ENCODE data around the gene RCL1.
A peak's percentile ranks its signal among the peaks of the same experiment; 100 is the strongest.

RCL1 gene

DNA sequence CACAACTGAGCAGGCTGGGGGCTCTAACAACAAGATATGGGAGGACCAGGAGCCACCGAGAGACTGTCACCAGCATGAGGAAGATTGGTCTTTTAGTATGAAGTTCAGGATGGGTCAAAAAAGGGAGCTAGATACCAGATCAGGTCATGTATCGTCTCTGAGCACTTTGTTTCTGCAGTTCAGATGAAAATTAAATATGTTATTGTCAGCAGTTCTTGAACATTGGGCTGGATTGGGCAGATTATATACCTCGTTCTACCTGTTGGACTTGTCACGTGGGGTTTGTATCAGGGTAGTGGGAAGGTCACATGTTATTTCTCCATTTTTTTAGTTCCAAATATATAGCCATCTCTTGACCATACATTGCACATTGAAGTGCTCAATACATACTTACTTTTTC lies 47.3 kb downstream of the RCL1 start:
- TF ChIP-seq, protein P1, sequence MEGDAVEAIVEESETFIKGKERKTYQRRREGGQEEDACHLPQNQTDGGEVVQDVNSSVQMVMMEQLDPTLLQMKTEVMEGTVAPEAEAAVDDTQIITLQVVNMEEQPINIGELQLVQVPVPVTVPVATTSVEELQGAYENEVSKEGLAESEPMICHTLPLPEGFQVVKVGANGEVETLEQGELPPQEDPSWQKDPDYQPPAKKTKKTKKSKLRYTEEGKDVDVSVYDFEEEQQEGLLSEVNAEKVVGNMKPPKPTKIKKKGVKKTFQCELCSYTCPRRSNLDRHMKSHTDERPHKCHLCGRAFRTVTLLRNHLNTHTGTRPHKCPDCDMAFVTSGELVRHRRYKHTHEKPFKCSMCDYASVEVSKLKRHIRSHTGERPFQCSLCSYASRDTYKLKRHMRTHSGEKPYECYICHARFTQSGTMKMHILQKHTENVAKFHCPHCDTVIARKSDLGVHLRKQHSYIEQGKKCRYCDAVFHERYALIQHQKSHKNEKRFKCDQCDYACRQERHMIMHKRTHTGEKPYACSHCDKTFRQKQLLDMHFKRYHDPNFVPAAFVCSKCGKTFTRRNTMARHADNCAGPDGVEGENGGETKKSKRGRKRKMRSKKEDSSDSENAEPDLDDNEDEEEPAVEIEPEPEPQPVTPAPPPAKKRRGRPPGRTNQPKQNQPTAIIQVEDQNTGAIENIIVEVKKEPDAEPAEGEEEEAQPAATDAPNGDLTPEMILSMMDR (IDR thresholded peaks at IDR 0.05; ENCODE audit: low read depth, low read length), result no peak
- H3K4me3 ChIP-seq (replicated peaks in 1 of 2; ENCODE audit: low read depth in 2 of 2, low read length in 2 of 2), result no peak overlapping the region
- DNase-seq (ENCODE audit: low read depth in 2 of 2), result no peak

DNA sequence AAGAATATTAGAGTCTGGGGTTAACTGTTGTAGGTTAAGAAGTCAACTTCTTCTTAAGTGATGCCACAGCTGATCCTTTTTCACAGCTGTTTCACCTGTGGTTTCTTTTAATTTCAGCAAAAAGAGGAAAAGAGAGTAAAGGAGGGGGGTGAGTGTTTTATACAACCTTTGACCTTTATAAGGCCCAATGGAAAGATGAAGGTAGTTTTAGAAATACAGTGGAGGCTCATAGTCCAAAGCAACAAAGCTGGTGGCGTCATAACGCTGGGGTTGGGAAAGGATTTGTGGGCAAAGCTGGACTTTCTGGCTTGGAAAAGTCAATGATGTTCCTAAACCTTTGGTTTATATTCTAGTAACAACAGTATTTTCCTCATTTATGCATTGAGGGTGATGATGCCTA lies 49.5 kb downstream of the RCL1 start:
- no peak for DNase-seq (ENCODE audit: low read depth in 2 of 2)
- TF ChIP-seq, protein P1 (IDR thresholded peaks at IDR 0.05; ENCODE audit: low read depth, low read length), result no peak

DNA sequence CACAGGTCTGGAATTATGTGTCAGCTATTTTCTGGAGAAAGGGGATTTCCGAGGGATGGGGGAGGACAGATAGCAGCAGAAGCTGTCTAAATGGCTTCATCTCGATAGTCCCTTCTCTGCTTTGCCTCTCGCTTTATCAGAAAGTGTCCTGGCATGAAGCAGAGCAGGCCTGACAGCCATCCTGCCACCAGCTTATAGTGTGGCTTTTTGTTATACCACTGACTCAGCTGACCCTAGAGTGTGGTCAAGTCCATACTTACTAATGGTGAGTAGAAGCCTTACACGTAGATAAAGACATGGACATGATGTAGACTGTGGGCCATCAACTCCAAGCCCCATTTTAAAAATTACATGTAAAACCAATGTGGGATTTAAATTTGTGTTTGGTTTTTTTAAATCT lies 50.0 kb downstream of the RCL1 start:
- TF ChIP-seq, protein P1 (IDR thresholded peaks at IDR 0.05; ENCODE audit: low read depth, low read length), result no peak
- no peak for DNase-seq (ENCODE audit: low read depth in 2 of 2)
- H3K4me3 ChIP-seq (replicated peaks in 1 of 2; ENCODE audit: low read depth in 2 of 2, low read length in 2 of 2), result no peak overlapping the region

More for the DNA sequence above, 49.5 kb downstream of the RCL1 start:
- H3K4me3 ChIP-seq (replicated peaks in 1 of 2; ENCODE audit: low read depth in 2 of 2, low read length in 2 of 2), result no peak overlapping the region

DNA sequence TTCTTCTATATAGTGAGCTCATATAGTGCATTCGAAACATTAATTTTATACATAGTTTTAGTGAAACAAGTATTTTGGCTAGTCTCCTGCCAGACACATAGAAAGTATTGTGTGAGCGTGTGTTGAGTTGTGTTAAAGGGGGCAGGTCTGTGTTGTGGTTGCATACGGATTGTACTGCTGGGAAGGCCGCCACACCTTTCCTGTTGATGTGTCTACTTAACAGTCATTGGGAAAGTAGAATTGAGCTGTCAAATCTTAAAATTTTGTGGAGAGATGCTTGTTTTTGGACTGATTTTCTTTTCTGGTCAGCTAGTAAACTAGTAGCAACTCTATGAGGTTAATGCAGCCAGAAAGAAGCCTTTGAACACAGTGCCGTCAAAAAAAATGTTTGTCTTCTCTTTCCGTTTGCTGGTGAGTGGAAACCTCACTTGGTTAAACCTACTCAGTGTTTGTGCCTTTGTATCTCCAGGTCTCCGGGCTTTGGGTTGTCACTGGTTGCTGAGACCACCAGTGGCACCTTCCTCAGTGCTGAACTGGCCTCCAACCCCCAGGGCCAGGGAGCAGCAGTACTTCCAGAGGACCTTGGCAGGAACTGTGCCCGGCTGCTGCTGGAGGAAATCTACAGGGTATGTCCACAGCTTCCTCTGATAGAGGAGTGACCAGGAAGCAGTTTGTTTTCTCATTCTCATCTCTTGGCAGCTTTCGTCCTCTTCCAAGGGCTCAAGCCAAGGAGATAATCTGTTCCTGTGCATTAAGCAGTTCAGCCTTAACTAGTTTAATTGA lies 51.5 kb downstream of the RCL1 start:
- TF ChIP-seq, protein P1 (IDR thresholded peaks at IDR 0.05; ENCODE audit: low read depth, low read length), result no peak
- DNase-seq (ENCODE audit: low read depth in 2 of 2), result no peak
- H3K4me3 ChIP-seq (replicated peaks in 1 of 2; ENCODE audit: low read depth in 2 of 2, low read length in 2 of 2), result no peak overlapping the region

DNA sequence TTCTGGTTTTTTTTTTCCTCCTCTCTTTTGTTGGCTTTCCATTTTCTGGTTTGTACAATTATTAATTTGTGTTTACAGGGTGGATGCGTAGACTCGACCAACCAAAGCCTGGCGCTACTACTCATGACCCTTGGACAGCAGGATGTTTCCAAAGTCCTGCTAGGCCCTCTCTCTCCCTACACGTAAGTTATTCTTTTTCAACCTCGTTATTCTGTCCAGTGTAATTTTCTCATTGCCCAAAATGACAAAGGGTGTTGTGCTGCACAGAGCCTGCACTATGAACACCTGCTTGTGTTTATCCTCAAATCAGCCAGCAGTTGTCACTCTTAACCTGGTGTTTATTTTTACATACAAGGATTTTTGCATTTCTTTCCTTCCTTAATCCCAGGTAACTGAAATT lies 56.6 kb downstream of the RCL1 start:
- DNase-seq (ENCODE audit: low read depth in 2 of 2), result no peak
- H3K4me3 ChIP-seq (replicated peaks in 1 of 2; ENCODE audit: low read depth in 2 of 2, low read length in 2 of 2), result no peak overlapping the region
- TF ChIP-seq, protein P1 (IDR thresholded peaks at IDR 0.05; ENCODE audit: low read depth, low read length), result no peak

DNA sequence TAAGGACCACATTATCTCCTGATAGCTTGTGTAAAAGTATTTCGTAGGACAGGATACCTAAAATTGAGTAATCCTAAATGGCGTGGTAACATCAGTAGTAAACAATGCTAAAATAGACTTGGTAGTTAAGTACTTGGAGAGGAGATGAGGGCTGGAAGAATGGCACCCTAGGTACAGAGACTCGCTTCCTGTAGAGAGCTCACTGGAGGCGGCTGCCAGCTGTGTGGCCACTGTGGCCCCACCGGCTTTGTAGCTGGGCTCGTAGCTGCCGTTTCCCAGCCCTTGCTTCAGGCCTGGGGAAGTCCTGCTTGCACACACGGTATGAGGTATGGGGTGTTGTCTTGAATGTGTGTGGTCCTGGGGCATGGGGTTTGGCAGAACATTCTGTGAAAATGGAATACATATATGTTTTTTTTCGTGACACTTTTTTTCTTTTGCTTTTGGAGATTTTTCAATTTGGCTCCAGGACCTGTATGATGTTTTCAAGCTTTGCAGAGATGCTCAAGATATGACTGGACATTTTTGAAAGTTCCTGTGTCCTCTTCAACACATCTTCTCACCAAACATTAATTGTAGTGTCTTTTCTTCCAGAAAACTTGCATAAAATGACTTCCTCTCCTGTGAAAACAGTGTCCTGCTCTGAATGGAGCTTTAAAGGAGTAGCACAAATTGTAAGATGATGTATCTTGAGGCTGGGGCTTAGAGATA lies 58.0 kb downstream of the RCL1 start:
- peak in 1 of 2 donors; percentile 60 for DNase-seq (ENCODE audit: low read depth in 2 of 2)
- H3K4me3 ChIP-seq (replicated peaks in 1 of 2; ENCODE audit: low read depth in 2 of 2, low read length in 2 of 2), result no peak overlapping the region
- TF ChIP-seq, protein P1 (IDR thresholded peaks at IDR 0.05; ENCODE audit: low read depth, low read length), result no peak
